PC-9 (cell line): ENCODE results near the gene PDZRN4. TPM values are rescaled to one million over a fixed set of nuclear protein-coding genes. Genes with fewer than 3 reads are reported as not detected.
A peak's percentile ranks its signal among the peaks of the same experiment; 100 is the strongest.

Experiments used
- BruUV-seq: library from RNA; stranded (reverse); fragments of 400-500 nt; replicated peaks from 2 replicates; lab custom pipeline; 2021; lab: Mats Ljungman, UMichigan
- CTCF ChIA-PET: fragments of 300-600 bp; sonication (Branson Sonifier 250); formaldehyde crosslinking; loops from one replicate; lab custom pipeline; 2022; ENCODE audit warnings: antibody characterized with exemption; lab: Charles Lee
- POLR2A ChIA-PET: fragments of 300-600 bp; sonication (Branson Sonifier 250); formaldehyde crosslinking; loops from one replicate; lab custom pipeline; 2022; ENCODE audit warnings: antibody characterized with exemption; ENCODE audit not compliant: unreplicated experiment; lab: Charles Lee
- DNase-seq, 2 experiments: peaks; one replicate each; pipeline versions ENCODE4 v3.0.0 to v3.0.0-alpha.2; 2015 to 2022; ENCODE audit warnings: mixed read lengths in 1 of 2
- H2AFZ ChIP-seq: fragments of 200-600 bp; sonication (generic); 2 replicates; pipeline ENCODE4 v1.8.1; 2017; ENCODE audit warnings: antibody characterized with exemption
- H3F3A ChIP-seq: fragments of 200-600 bp; sonication (generic); 2 replicates; pipeline ENCODE4 v1.8.1; 2017; ENCODE audit warnings: antibody characterized with exemption, mild to moderate bottlenecking, low read depth; ENCODE audit not compliant: insufficient read depth
- H3K27ac ChIP-seq: fragments of 200-600 bp; sonication (generic); 2 replicates; pipeline ENCODE4 v1.6.1; 2016; ENCODE audit warnings: mixed run types
- H3K27me3 ChIP-seq: fragments of 200-600 bp; sonication (generic); 2 replicates; pipeline ENCODE4 v1.6.1; 2016; ENCODE audit warnings: low read depth, mixed run types; ENCODE audit not compliant: insufficient read depth
- H3K36me3 ChIP-seq: fragments of 200-600 bp; sonication (generic); 2 replicates; pipeline ENCODE4 v1.6.1; 2016; ENCODE audit warnings: low read depth, mixed run types
- H3K4me1 ChIP-seq: fragments of 200-600 bp; sonication (generic); replicated peaks from 2 replicates; pipeline ENCODE4 v1.6.1; 2016; ENCODE audit warnings: mixed run types; ENCODE audit not compliant: insufficient read depth
- H3K4me2 ChIP-seq: fragments of 200-600 bp; sonication (generic); 2 replicates; pipeline ENCODE4 v1.6.1; 2017; ENCODE audit warnings: mixed run types
- H3K4me3 ChIP-seq: fragments of 200-600 bp; sonication (generic); 2 replicates; pipeline ENCODE4 v1.6.1; 2016; ENCODE audit warnings: mixed run types
- H3K79me2 ChIP-seq: fragments of 200-600 bp; sonication (generic); 2 replicates; pipeline ENCODE4 v1.6.1; 2017; ENCODE audit warnings: low read depth, mixed run types
- H3K9me2 ChIP-seq: fragments of 200-600 bp; sonication (generic); 2 replicates; pipeline ENCODE4 v1.8.1; 2017; ENCODE audit warnings: mild to moderate bottlenecking; ENCODE audit not compliant: insufficient read depth
- H3K9me3 ChIP-seq: fragments of 200-600 bp; sonication (generic); 2 replicates; pipeline ENCODE4 v1.8.1; 2016; ENCODE audit warnings: low read depth; ENCODE audit not compliant: insufficient read depth
- H4K20me1 ChIP-seq: fragments of 200-600 bp; sonication (generic); 2 replicates; pipeline ENCODE4 v1.8.1; 2017; ENCODE audit not compliant: insufficient read depth
- EZH2 ChIP-seq: fragments of 200-600 bp; sonication (generic); IDR thresholded peaks from 2 replicates; pipeline ENCODE4 v1.8.0; 2017; ENCODE audit warnings: antibody characterized with exemption, low read depth
- intact Hi-C: fragments of 100-400 bp; cut with micrococcal nuclease; formaldehyde crosslinking; loops from one replicate; pipeline ENCODE4 v1.10.0; 2022; ENCODE audit not compliant: unreplicated experiment
- total RNA-seq: library from RNA; stranded (reverse); gene quantifications from 2 replicates; pipeline ENCODE4 v1.2.3, GENCODE V29; 2021
- TF ChIP-seq, protein P1 (sequence below): fragments of 200-600 bp; sonication (generic); conservative IDR thresholded peaks from 2 replicates; pipeline ENCODE4 v1.6.1; 2017; ENCODE audit warnings: mixed run types, antibody characterized with exemption, mild to moderate bottlenecking, moderate library complexity

PDZRN4 gene
- total RNA-seq, 1 experiment from 2014 or later, result not detected

DNA sequence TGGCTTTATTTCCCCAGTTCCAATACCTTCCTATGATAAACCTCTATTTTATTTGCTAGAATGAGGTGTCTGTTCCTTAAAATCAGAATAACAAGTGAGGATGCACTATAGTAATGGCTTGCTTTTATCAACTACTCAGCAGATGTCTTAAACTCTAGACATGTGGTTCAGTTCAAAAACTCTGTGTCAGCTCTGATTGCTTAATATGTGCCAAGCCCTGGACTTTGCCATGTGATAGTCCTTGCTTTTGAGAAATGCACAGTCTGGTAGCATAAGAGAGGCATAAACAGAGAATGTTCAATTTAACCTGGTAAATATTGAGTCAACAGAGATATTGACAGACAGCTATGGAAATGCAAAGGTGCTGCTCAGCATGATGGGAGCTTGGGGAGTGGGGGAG is 254.8 kb downstream of the PDZRN4 start:
- no peak for DNase-seq
- intact Hi-C loops, result no loop called here
- Histone ChIP-seq H3K4me3 (no peak overlapping the region), H3K9me2 (no peaks in the 10 kb centered on the region), H3K36me3 (no peaks in the 10 kb centered on the region), H3K9me3 (no peaks in the 10 kb centered on the region), H3K27me3 (no peaks in the 10 kb centered on the region), H3K27ac (no peak overlapping the region), H3K79me2 (no peaks in the 10 kb centered on the region), H2AFZ (no peak overlapping the region), H4K20me1 (no peaks in the 10 kb centered on the region), H3K4me1 (no peaks in the 10 kb centered on the region), H3F3A (no peaks in the 10 kb centered on the region), H3K4me2 (no peak overlapping the region)
- ChIA-PET CTCF (no interaction called here), POLR2A (no interaction called here)
- no TSS peak for BruUV-seq
- TF ChIP-seq EZH2, result no peak
- TF ChIP-seq, protein P1, sequence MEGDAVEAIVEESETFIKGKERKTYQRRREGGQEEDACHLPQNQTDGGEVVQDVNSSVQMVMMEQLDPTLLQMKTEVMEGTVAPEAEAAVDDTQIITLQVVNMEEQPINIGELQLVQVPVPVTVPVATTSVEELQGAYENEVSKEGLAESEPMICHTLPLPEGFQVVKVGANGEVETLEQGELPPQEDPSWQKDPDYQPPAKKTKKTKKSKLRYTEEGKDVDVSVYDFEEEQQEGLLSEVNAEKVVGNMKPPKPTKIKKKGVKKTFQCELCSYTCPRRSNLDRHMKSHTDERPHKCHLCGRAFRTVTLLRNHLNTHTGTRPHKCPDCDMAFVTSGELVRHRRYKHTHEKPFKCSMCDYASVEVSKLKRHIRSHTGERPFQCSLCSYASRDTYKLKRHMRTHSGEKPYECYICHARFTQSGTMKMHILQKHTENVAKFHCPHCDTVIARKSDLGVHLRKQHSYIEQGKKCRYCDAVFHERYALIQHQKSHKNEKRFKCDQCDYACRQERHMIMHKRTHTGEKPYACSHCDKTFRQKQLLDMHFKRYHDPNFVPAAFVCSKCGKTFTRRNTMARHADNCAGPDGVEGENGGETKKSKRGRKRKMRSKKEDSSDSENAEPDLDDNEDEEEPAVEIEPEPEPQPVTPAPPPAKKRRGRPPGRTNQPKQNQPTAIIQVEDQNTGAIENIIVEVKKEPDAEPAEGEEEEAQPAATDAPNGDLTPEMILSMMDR, result no peak

- intact Hi-C loops, result no loop called here
- no peaks in the 10 kb centered on the region for H3K27me3 ChIP-seq
- no TSS peak for BruUV-seq
- ChIA-PET POLR2A (no interaction called here), CTCF (no interaction called here)
- no peaks in the 10 kb centered on the region for H3K79me2 ChIP-seq
- H3K36me3 ChIP-seq, result no peaks in the 10 kb centered on the region
- H3K27ac ChIP-seq, result no peak overlapping the region
- no peaks in the 10 kb centered on the region for H3K9me2 ChIP-seq
- H4K20me1 ChIP-seq, result no peaks in the 10 kb centered on the region
- H2AFZ ChIP-seq, result peak overlapping the region; percentile 22; the same call in 1 of the 2 replicates
- H3K4me2 ChIP-seq, result no peak overlapping the region
- H3F3A ChIP-seq, result no peaks in the 10 kb centered on the region
- H3K4me1 ChIP-seq, result no peaks in the 10 kb centered on the region
- H3K4me3 ChIP-seq, result no peak overlapping the region
- no peak for DNase-seq
- TF ChIP-seq EZH2, result no peak
- TF ChIP-seq, protein P1, result no peak
- no peaks in the 10 kb centered on the region for H3K9me3 ChIP-seq
Measured at GRCh38 chr12:41443690-41444089, 255.6 kb downstream of the PDZRN4 start.

- Histone ChIP-seq H3K4me3 (no peak overlapping the region), H3K9me3 (no peaks in the 10 kb centered on the region), H3F3A (no peaks in the 10 kb centered on the region), H3K79me2 (no peaks in the 10 kb centered on the region), H3K4me1 (no peaks in the 10 kb centered on the region), H3K27me3 (no peaks in the 10 kb centered on the region), H4K20me1 (no peaks in the 10 kb centered on the region), H2AFZ (no peak overlapping the region), H3K27ac (no peak overlapping the region), H3K36me3 (no peaks in the 10 kb centered on the region), H3K9me2 (no peaks in the 10 kb centered on the region), H3K4me2 (no peak overlapping the region)
- no peak for TF ChIP-seq EZH2
- TF ChIP-seq, protein P1, result no peak
- ChIA-PET POLR2A (no interaction called here), CTCF (no interaction called here)
- intact Hi-C loops, result no loop called here
- BruUV-seq, result no TSS peak
- DNase-seq, result no peak
Measured at GRCh38 chr12:41452838-41453407, 264.8 kb downstream of the PDZRN4 start.
